ENCODE results near the gene SEMA4D.
A peak's percentile ranks its signal among the peaks of the same experiment; 100 is the strongest.

The SEMA4D gene

GRCh38 chr9:89446961-89447310 is 51.0 kb downstream of the SEMA4D start:
- no peak for TF ChIP-seq CTCF (IDR thresholded peaks at IDR 0.05)
- no peak overlapping the region for H3K4me3 ChIP-seq (ENCODE audit: low read depth in 1 of 2, low read length in 1 of 2)
- H3K36me3 ChIP-seq, result peaks cover 62% of the 10 kb centered on the region
- no peaks in the 10 kb centered on the region for H3K27me3 ChIP-seq
- H3K9me3 ChIP-seq, result no peaks in the 10 kb centered on the region
- no peak overlapping the region for H3K27ac ChIP-seq
- peaks cover 15 to 32% of the 10 kb centered on the region in 2 experiments for H3K4me1 ChIP-seq (ENCODE audit: control insufficient read depth in 1 of 2, insufficient read depth in 1 of 2, low read depth in 1 of 2, low read length in 1 of 2)

- no peaks in the 10 kb centered on the region for H3K27me3 ChIP-seq
- peaks cover 67% of the 10 kb centered on the region for H3K36me3 ChIP-seq
- peaks cover 20 to 37% of the 10 kb centered on the region in 2 experiments for H3K4me1 ChIP-seq (ENCODE audit: control insufficient read depth in 1 of 2, insufficient read depth in 1 of 2, low read depth in 1 of 2, low read length in 1 of 2)
- no peaks in the 10 kb centered on the region for H3K9me3 ChIP-seq
- no peak overlapping the region for H3K4me3 ChIP-seq (ENCODE audit: low read depth in 1 of 2, low read length in 1 of 2)
- peak overlapping the region; percentile 46 for H3K27ac ChIP-seq
- no peak for TF ChIP-seq CTCF (IDR thresholded peaks at IDR 0.05)
These were observed 51.5 kb downstream of the SEMA4D start for GRCh38 chr9:89446261-89446960.

GRCh38 chr9:89445801-89446251 is 52.1 kb downstream of the SEMA4D start:
- Histone ChIP-seq H3K36me3 (peaks cover 73% of the 10 kb centered on the region), H3K27ac (peak overlapping the region; percentile 46), H3K4me1 (ENCODE audit: control insufficient read depth in 1 of 2, insufficient read depth in 1 of 2, low read depth in 1 of 2, low read length in 1 of 2) (peaks cover 26 to 43% of the 10 kb centered on the region in 2 experiments), H3K27me3 (no peaks in the 10 kb centered on the region), H3K4me3 (ENCODE audit: low read depth in 1 of 2, low read length in 1 of 2) (no peak overlapping the region), H3K9me3 (no peaks in the 10 kb centered on the region)
- no peak for TF ChIP-seq CTCF (IDR thresholded peaks at IDR 0.05)

- TF ChIP-seq CTCF (IDR thresholded peaks at IDR 0.05), result no peak
- H3K4me1 ChIP-seq (ENCODE audit: control insufficient read depth in 1 of 2, insufficient read depth in 1 of 2, low read depth in 1 of 2, low read length in 1 of 2), result peaks cover 33 to 50% of the 10 kb centered on the region in 2 experiments
- H3K27ac ChIP-seq, result peak overlapping the region; percentile 46
- H3K27me3 ChIP-seq, result no peaks in the 10 kb centered on the region
- H3K4me3 ChIP-seq (ENCODE audit: low read depth in 1 of 2, low read length in 1 of 2), result no peak overlapping the region
- H3K36me3 ChIP-seq, result peaks cover 76% of the 10 kb centered on the region
- no peaks in the 10 kb centered on the region for H3K9me3 ChIP-seq
These were observed 52.8 kb downstream of the SEMA4D start for GRCh38 chr9:89444925-89445765.

- Histone ChIP-seq H3K36me3 (peaks cover 72% of the 10 kb centered on the region), H3K4me1 (ENCODE audit: control insufficient read depth in 1 of 2, insufficient read depth in 1 of 2, low read depth in 1 of 2, low read length in 1 of 2) (peaks cover 40 to 58% of the 10 kb centered on the region in 2 experiments), H3K27me3 (no peaks in the 10 kb centered on the region), H3K4me3 (ENCODE audit: low read depth in 1 of 2, low read length in 1 of 2) (no peak overlapping the region), H3K9me3 (no peaks in the 10 kb centered on the region), H3K27ac (no peak overlapping the region)
- TF ChIP-seq CTCF (IDR thresholded peaks at IDR 0.05), result no peak
These were observed 53.6 kb downstream of the SEMA4D start for GRCh38 chr9:89444274-89444673.

Data from neutrophil (primary cell).